GM12801 (cell line): ENCODE data around the gene SSBP1.

Experiments used
- TF ChIP-seq, protein P1 (sequence below): IDR thresholded peaks from one replicate; pipeline ENCODE4 v1.5.1; 2011; ENCODE audit warnings: control low read depth; ENCODE audit not compliant: insufficient read length; ENCODE audit errors: extremely low read depth

The SSBP1 gene

DNA sequence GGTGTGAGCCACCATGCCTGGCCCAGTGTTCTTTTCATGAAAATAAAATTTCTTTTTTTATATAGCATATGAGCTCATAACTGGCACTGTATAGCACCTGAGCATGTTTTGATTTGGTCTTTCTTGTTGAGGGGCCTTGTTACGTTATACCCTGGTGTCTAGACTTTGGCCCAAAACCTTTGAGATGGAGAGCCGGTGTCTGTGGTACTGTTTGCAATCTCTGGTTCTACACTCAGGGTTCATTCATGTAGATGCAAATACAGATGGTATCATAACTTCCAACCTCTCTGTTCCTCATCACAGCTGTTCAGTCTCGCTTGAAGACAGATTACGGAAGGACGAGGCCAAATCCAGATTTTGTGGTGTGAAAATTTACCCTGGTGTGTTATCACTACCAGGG, 51.8 kb downstream of the SSBP1 start, which contains the start of gene TAS2R5:
TAS2R5 (plus strand) TSS at position 301 of the 400 bp plus-strand sequence. CDS start 145 bp downstream, outside the sequence.
- TF ChIP-seq, protein P1, sequence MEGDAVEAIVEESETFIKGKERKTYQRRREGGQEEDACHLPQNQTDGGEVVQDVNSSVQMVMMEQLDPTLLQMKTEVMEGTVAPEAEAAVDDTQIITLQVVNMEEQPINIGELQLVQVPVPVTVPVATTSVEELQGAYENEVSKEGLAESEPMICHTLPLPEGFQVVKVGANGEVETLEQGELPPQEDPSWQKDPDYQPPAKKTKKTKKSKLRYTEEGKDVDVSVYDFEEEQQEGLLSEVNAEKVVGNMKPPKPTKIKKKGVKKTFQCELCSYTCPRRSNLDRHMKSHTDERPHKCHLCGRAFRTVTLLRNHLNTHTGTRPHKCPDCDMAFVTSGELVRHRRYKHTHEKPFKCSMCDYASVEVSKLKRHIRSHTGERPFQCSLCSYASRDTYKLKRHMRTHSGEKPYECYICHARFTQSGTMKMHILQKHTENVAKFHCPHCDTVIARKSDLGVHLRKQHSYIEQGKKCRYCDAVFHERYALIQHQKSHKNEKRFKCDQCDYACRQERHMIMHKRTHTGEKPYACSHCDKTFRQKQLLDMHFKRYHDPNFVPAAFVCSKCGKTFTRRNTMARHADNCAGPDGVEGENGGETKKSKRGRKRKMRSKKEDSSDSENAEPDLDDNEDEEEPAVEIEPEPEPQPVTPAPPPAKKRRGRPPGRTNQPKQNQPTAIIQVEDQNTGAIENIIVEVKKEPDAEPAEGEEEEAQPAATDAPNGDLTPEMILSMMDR, result no peak

DNA sequence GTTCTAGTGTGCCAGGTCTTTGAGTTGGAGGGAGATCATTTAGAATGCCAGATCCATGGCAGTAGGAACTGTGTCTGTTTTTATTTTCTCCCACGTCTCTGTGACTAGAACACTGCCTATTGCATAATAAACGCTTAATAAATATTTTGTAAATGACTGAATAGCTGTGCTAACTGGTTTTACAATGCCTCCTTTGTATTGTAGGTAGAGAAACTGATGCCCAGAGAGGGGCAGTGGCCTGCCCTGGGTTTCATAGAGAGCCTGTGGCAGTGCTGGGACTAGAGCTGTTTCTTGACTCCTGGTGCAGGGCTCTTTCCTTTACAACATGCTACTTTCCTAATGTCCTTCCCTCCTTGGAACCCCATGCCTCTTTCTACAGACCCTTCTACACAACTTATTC, 54.4 kb downstream of the SSBP1 start:
- TF ChIP-seq, protein P1, result no peak
